Nephron progenitor cell (in vitro differentiated cells): Measurements from ENCODE around the gene IGFL3.
"Not testable (repeated sequence)": the region's sequence is repeated elsewhere in the genome, so short reads cannot be mapped to it uniquely, and the experiment has no call there.

Experiments
- DNase-seq: peaks from one replicate; pipeline ENCODE4 v3.0.0; 2021
- H3K27ac Mint-ChIP-seq: 2 replicates; pipeline ENCODE4 v1.8.0; 2021; ENCODE audit warnings: mild to moderate bottlenecking, moderate library complexity, mixed read lengths
- H3K27me3 Mint-ChIP-seq: 2 replicates; pipeline ENCODE4 v1.8.0; 2021; ENCODE audit warnings: mild to moderate bottlenecking, low read depth, mixed read lengths; ENCODE audit not compliant: poor library complexity
- H3K36me3 Mint-ChIP-seq: 2 replicates; pipeline ENCODE4 v1.8.0; 2021; ENCODE audit warnings: low read depth, mixed read lengths
- H3K4me1 Mint-ChIP-seq: 2 replicates; pipeline ENCODE4 v1.8.0; 2021; ENCODE audit warnings: mixed read lengths
- H3K4me3 Mint-ChIP-seq: 2 replicates; pipeline ENCODE4 v1.8.0; 2021; ENCODE audit warnings: mild to moderate bottlenecking, moderate library complexity, mixed read lengths
- H3K9me3 Mint-ChIP-seq: 2 replicates; pipeline ENCODE4 v1.8.0; 2021; ENCODE audit warnings: mild to moderate bottlenecking, moderate library complexity, mixed read lengths
- TF ChIP-seq, protein P1 (sequence below): fragments of 200-600 bp; sonication (generic); IDR thresholded peaks from 2 replicates; pipeline ENCODE4 v1.5.0; 2021; ENCODE audit warnings: antibody characterized with exemption

The IGFL3 gene

GRCh38 chr19:46124638-46125115 is at the start of gene IGFL3:
TSS of gene IGFL3 (minus strand) at chr19:46124688. CDS start at chr19:46124649, 39 bp downstream.
- Mint-ChIP-seq H3K9me3 (peaks cover 30% of the 10 kb centered on the region), H3K36me3 (peaks cover 4% of the 10 kb centered on the region), H3K27me3 (peaks cover 38% of the 10 kb centered on the region), H3K4me1 (peaks cover 6% of the 10 kb centered on the region), H3K27ac (no peak within 1 kb of the TSS), H3K4me3 (no peak within 1 kb of the TSS)
- TF ChIP-seq, protein P1, sequence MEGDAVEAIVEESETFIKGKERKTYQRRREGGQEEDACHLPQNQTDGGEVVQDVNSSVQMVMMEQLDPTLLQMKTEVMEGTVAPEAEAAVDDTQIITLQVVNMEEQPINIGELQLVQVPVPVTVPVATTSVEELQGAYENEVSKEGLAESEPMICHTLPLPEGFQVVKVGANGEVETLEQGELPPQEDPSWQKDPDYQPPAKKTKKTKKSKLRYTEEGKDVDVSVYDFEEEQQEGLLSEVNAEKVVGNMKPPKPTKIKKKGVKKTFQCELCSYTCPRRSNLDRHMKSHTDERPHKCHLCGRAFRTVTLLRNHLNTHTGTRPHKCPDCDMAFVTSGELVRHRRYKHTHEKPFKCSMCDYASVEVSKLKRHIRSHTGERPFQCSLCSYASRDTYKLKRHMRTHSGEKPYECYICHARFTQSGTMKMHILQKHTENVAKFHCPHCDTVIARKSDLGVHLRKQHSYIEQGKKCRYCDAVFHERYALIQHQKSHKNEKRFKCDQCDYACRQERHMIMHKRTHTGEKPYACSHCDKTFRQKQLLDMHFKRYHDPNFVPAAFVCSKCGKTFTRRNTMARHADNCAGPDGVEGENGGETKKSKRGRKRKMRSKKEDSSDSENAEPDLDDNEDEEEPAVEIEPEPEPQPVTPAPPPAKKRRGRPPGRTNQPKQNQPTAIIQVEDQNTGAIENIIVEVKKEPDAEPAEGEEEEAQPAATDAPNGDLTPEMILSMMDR = no peak
- no peak for DNase-seq

DNA sequence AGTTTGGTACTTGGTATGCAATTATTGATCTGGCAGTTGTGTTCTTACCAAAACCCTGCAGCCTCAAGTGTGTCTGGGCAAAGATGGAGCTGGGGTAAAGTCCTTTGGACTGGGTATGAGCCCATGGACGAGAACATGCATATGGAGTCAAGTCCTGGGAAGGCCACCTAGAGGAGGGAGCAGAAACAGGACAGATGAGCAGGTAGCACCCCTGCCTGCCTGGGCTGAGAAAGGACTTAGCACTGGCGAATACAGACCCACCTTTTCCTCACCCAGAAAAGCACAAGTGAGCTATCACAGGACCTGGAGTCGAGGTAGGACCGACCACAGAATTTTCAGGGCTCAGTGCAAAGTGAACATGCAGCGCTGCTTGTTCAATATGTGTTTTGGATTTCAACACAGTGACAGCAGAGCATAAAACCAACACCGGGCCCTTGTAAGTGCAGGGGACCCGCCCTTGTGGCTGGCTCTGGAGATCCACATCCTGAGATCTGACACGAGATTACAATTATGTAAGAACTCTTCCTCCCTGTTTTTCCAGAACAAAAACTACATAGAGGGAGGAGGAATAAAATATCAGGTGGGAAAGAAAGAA is 49.5 kb upstream of the IGFL3 start:
- H3K4me1 Mint-ChIP-seq = peaks cover 4% of the 10 kb centered on the region
- no peak overlapping the region for H3K27ac Mint-ChIP-seq
- TF ChIP-seq, protein P1 = no peak
- peaks cover 13% of the 10 kb centered on the region for H3K27me3 Mint-ChIP-seq
- no peaks in the 10 kb centered on the region for H3K36me3 Mint-ChIP-seq
- H3K9me3 Mint-ChIP-seq = peaks cover 19% of the 10 kb centered on the region
- no peak overlapping the region for H3K4me3 Mint-ChIP-seq
- DNase-seq = no peak

- Mint-ChIP-seq H3K4me3 (no peak overlapping the region), H3K27ac (no peak overlapping the region), H3K27me3 (peaks cover 19% of the 10 kb centered on the region), H3K9me3 (peaks cover 32% of the 10 kb centered on the region), H3K4me1 (no peaks in the 10 kb centered on the region), H3K36me3 (no peaks in the 10 kb centered on the region)
- DNase-seq = no peak
- TF ChIP-seq, protein P1 = no peak
Measured at GRCh38 chr19:46162731-46163130, 38.2 kb upstream of the IGFL3 start.

GRCh38 chr19:46161642-46162257 is 37.3 kb upstream of the IGFL3 start:
- not testable (repeated sequence) for H3K4me1 Mint-ChIP-seq, H3K36me3 Mint-ChIP-seq, H3K4me3 Mint-ChIP-seq, DNase-seq, H3K27ac Mint-ChIP-seq
- peaks cover 27% of the 10 kb centered on the region for H3K27me3 Mint-ChIP-seq
- peaks cover 32% of the 10 kb centered on the region for H3K9me3 Mint-ChIP-seq

DNA sequence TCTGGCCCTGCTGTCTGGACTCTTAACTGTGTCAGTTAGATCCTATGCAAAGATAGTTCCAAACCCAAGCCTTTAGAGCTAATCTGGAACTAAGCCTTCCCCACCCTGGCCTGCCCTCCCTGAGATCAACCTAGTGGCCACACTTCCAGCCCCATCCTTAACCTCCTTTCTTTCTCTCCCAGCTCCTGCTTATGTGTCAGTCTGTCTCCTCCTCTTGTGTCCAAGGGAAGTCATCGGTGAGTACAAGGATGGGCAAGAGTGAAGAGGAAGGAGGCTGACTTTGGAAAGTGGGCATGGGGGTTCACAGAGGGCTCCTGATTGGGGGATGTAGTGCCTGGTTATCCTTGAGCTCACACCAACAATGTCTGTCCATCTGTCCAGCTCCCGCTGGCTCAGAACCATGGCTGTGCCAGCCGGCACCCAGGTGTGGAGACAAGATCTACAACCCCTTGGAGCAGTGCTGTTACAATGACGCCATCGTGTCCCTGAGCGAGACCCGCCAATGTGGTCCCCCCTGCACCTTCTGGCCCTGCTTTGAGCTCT is 35.8 kb upstream of the IGFL3 start:
- Mint-ChIP-seq H3K4me1 (no peaks in the 10 kb centered on the region), H3K9me3 (peaks cover 32% of the 10 kb centered on the region), H3K4me3 (no peak overlapping the region), H3K36me3 (no peaks in the 10 kb centered on the region), H3K27ac (no peak overlapping the region), H3K27me3 (peaks cover 32% of the 10 kb centered on the region)
- TF ChIP-seq, protein P1 = no peak
- DNase-seq = no peak

DNA sequence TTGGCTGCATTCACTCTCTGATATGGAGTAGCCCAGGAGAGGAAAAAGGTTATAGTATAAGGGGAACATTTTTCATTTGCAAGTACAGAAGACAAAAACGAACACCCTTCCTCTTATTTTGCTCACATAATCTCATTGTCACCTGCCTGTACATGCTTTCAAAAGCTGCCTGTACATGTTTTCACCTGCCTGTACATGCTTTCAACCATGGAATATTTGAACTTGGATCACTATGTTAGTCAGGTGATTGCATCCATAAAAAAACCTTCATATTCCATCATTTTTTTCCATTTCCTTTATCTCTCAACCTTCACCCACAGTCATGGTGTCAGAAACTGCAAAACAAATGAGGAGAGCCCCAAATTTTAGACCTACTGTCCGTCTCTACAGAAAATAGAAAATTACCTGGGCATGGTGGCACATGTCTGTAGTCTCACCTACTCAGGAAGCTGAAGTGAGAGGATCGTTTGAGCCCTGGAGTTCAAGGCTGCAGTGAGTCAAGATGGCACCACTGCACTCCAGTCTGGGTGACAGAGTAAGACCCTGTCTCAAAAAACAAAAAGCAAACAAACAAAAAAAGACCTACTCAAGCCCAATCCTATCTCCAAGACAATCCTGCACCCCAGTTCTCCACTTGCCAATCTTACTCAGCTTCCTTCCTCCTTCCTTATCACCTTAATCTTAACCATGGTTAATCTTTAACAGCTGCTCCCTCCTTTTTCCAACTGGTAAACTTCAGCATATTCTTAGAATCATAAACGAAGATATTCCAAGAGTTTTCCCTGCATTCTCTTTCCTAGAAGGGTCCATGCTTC is 35.1 kb upstream of the IGFL3 start:
- Mint-ChIP-seq H3K9me3 (peaks cover 32% of the 10 kb centered on the region), H3K27me3 (peaks cover 32% of the 10 kb centered on the region), H3K36me3 (no peaks in the 10 kb centered on the region), H3K27ac (no peak overlapping the region), H3K4me1 (no peaks in the 10 kb centered on the region), H3K4me3 (no peak overlapping the region)
- TF ChIP-seq, protein P1 = no peak
- no peak for DNase-seq
